Heart left ventricle (tissue), 13 donors: ENCODE measurements around the gene C2orf69.

Experiments used
- POLR2A ChIP-seq, 2 donors: fragments of 450-650 bp; IDR thresholded peaks; one replicate each; pipeline ENCODE4 v1.6.1; 2017; ENCODE audit warnings: antibody characterized with exemption in 2 of 2, mild to moderate bottlenecking in 2 of 2, moderate library complexity in 2 of 2
- TF ChIP-seq, protein P1 (sequence below), 12 donors: fragments of 200-600 bp; sonication (generic) in 4 of 12; IDR thresholded peaks; one replicate each; pipeline versions ENCODE4 v1.5.0 to v1.8.0; 2018 to 2022; ENCODE audit warnings: antibody characterized with exemption in 12 of 12, mild to moderate bottlenecking in 5 of 12
- donor health status: ischemic (EF 13 %, LVEDD 7.1; RV severe dilation, severe dysfunction).
- donor health status: DM: no; HTN: yes; CAD: no.
- donor health status: DM: no; HTN: no; CAD: no.
- donor health status: ischemic (EF 25% LVEDD 6.9; RV normal size, moderate dysfunction).
- donor health status: ischemic (EF 25% LVEDD 5.7; RV mildly dilated, moderate dysfunction).
- donor health status: ischemic (EF 35%, LVEDD 5.7; RV mildly dilated, moderate dysfunction).
- donor health status: nonischemic (EF 11% LVEDD 7.7; RV severe dilation, severe dysfunction).
- donor health status: DM: yes; HTN: yes; CAD: no.
- donor health status: PGD.
- donor health status: ischemic (EF 29% LVEDD 5.4; RV normal size, mild dysfunction).
- donor health status: nonischemic (EF 23%, LVEDD 6.1; RV moderate dilation, normal function).

DNA sequence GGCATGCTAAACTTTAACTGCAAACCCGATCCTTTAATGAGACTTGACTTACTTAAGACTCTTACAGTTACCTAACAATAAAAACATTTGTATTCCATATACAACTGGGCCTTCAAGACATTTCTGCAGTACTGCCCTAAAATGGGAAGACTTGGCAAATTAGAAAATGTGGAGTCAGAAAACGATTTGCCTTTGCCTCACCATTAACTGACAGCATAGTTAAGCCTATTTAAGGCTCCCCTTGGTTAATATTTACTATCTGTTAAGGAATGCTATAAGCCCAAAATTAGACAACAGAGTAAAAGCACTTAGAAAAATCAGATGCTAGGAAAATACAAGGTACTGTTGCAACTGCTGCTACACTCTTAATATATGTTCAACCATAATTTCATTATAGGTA, 25.5 kb downstream of the C2orf69 start:
- TF ChIP-seq, protein P1, sequence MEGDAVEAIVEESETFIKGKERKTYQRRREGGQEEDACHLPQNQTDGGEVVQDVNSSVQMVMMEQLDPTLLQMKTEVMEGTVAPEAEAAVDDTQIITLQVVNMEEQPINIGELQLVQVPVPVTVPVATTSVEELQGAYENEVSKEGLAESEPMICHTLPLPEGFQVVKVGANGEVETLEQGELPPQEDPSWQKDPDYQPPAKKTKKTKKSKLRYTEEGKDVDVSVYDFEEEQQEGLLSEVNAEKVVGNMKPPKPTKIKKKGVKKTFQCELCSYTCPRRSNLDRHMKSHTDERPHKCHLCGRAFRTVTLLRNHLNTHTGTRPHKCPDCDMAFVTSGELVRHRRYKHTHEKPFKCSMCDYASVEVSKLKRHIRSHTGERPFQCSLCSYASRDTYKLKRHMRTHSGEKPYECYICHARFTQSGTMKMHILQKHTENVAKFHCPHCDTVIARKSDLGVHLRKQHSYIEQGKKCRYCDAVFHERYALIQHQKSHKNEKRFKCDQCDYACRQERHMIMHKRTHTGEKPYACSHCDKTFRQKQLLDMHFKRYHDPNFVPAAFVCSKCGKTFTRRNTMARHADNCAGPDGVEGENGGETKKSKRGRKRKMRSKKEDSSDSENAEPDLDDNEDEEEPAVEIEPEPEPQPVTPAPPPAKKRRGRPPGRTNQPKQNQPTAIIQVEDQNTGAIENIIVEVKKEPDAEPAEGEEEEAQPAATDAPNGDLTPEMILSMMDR (IDR thresholded peaks at IDR 0.05): no peak
- TF ChIP-seq POLR2A (IDR thresholded peaks at IDR 0.05): no peak
